ENCODE measurements around the gene MC1R. TPM values are rescaled to one million over a fixed set of nuclear protein-coding genes. Genes with fewer than 3 reads are reported as not detected.

MC1R gene
- total RNA-seq, 2 donors from 2014 or later: 5.6 to 22.5 TPM

GRCh38 chr16:89905511-89906139 is 13.0 kb upstream of the MC1R start:
- Histone ChIP-seq H3K4me1 (replicated peaks) (peaks cover 4% of the 10 kb centered on the region), H3K9me3 (no peaks in the 10 kb centered on the region), H3K27ac (no peak overlapping the region), H3K4me3 (no peak overlapping the region), H3K36me3 (peaks cover 10 to 11% of the 10 kb centered on the region in 2 donors), H3K27me3 (replicated peaks; ENCODE audit: insufficient read depth) (no peaks in the 10 kb centered on the region)
- intact Hi-C loops (cut with DNase I): no loop called here
- TF ChIP-seq POLR2AphosphoS5 (IDR thresholded peaks at IDR 0.05) (no peak), POLR2A (IDR thresholded peaks at IDR 0.05) (no peak), CTCF (IDR thresholded peaks at IDR 0.05) (no peak)
- 86% methylated on average over 23 of the region's 23 CpGs for WGBS
- DNase-seq (ENCODE audit: low spot score): no peak

- Histone ChIP-seq H3K9me3 (no peaks in the 10 kb centered on the region), H3K4me1 (replicated peaks) (peaks cover 4% of the 10 kb centered on the region), H3K27me3 (replicated peaks; ENCODE audit: insufficient read depth) (no peaks in the 10 kb centered on the region), H3K36me3 (peaks cover 5 to 11% of the 10 kb centered on the region in 2 donors), H3K27ac (no peak overlapping the region), H3K4me3 (no peak overlapping the region)
- no peak for DNase-seq (ENCODE audit: low spot score)
- WGBS: 95% methylated on average over 40 of the region's 40 CpGs
- intact Hi-C loops (cut with DNase I): no loop called here
- no peak for TF ChIP-seq POLR2A (IDR thresholded peaks at IDR 0.05)
- TF ChIP-seq CTCF (IDR thresholded peaks at IDR 0.05): no peak
- TF ChIP-seq POLR2AphosphoS5 (IDR thresholded peaks at IDR 0.05): no peak
These were observed 12.3 kb upstream of the MC1R start for GRCh38 chr16:89906140-89907025.

DNA sequence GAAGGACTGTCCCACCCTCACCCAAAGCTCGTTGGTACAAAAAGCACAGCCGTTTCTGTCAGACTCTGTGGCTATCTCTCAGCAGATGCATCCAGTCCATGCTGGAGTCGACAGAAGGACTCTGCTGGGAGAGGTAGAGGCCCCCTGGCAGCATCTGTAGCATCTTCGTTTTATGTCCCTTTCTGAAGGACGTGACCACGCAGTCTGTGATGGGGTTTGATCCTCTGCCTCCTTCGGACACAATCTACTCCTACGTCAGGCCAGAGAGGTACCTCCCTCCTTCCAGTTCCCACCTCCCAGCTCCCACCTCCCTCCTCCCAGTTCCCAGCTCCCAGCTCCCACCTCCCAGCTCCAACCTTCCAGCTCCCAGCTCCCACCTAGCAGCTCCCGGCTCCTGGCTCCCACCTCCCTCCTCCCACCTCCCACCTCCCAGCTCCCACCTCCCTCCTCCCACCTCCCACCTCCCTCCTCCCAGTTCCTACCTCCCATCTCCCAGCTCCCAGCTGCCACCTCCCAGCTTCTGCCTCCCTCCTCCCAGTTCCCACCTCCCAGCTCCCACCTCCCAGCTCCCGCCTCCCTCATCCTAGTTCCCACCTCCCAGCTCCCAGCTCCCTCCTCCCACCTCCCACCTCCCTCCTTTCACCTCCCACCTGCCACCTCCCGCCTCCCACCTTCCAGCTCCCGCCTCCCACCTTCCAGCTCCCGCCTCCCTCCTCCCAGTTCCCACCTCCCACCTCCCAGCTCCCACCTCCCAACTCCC is 11.4 kb upstream of the MC1R start:
- WGBS: 97% methylated on average over 13 of the region's 13 CpGs
- H3K36me3 ChIP-seq: peaks cover 5 to 11% of the 10 kb centered on the region in 2 donors

GRCh38 chr16:89908236-89908635 is 10.4 kb upstream of the MC1R start:
- Histone ChIP-seq H3K27ac (no peak overlapping the region), H3K4me1 (replicated peaks) (peaks cover 4% of the 10 kb centered on the region), H3K9me3 (no peaks in the 10 kb centered on the region), H3K27me3 (replicated peaks; ENCODE audit: insufficient read depth) (no peaks in the 10 kb centered on the region), H3K36me3 (peaks cover 5 to 11% of the 10 kb centered on the region in 2 donors), H3K4me3 (no peak overlapping the region)
- intact Hi-C loops (cut with DNase I): no loop called here
- DNase-seq (ENCODE audit: low spot score): no peak
- 94% methylated on average over 4 of the region's 4 CpGs for WGBS
- no peak for TF ChIP-seq POLR2A (IDR thresholded peaks at IDR 0.05)

More for the DNA sequence above, 11.4 kb upstream of the MC1R start:
- no peaks in the 10 kb centered on the region for H3K9me3 ChIP-seq
- intact Hi-C loops (cut with DNase I): no loop called here
- H3K4me1 ChIP-seq (replicated peaks): peaks cover 4% of the 10 kb centered on the region
- H3K27ac ChIP-seq: no peak overlapping the region
- DNase-seq (ENCODE audit: low spot score): no peak
- no peaks in the 10 kb centered on the region for H3K27me3 ChIP-seq (replicated peaks; ENCODE audit: insufficient read depth)
- no peak overlapping the region for H3K4me3 ChIP-seq
- TF ChIP-seq POLR2AphosphoS5 (IDR thresholded peaks at IDR 0.05) (no peak), CTCF (IDR thresholded peaks at IDR 0.05) (no peak), POLR2A (IDR thresholded peaks at IDR 0.05) (no peak)

Measured in prostate gland (tissue), 2 donors.